Activated naive CD8-positive, alpha-beta T cell (primary cell): ENCODE measurements around the gene OR11H7.
"Not testable (repeated sequence)": the region's sequence is repeated elsewhere in the genome, so short reads cannot be mapped to it uniquely, and the experiment has no call there.

Experiments
- H3K27ac Mint-ChIP-seq: one replicate; pipeline ENCODE4 v1.8.0; 2021; ENCODE audit warnings: mixed read lengths
- H3K27me3 Mint-ChIP-seq: one replicate; pipeline ENCODE4 v1.8.0; 2021; ENCODE audit warnings: mixed read lengths
- H3K36me3 Mint-ChIP-seq: one replicate; pipeline ENCODE4 v1.8.0; 2021; ENCODE audit warnings: mixed read lengths
- H3K4me1 Mint-ChIP-seq: one replicate; pipeline ENCODE4 v1.8.0; 2021; ENCODE audit warnings: low read depth, mixed read lengths
- H3K4me3 Mint-ChIP-seq: one replicate; pipeline ENCODE4 v1.8.0; 2021; ENCODE audit warnings: mild to moderate bottlenecking, mixed read lengths
- H3K9me3 Mint-ChIP-seq: one replicate; pipeline ENCODE4 v1.8.0; 2021; ENCODE audit warnings: low read depth, mixed read lengths

Gene OR11H7

GRCh38 chr14:20223410-20223809 is 5.4 kb upstream of the OR11H7 start, which contains the start of gene OR11H6:
OR11H6 (plus strand) TSS chr14:20223710; CDS start chr14:20223710, 0 bp downstream.
- Mint-ChIP-seq H3K9me3 (peaks cover 4% of the 10 kb centered on the region), H3K4me1 (no peaks in the 10 kb centered on the region), H3K27ac (no peak within 1 kb of the TSS), H3K36me3 (peaks cover 3% of the 10 kb centered on the region), H3K27me3 (peaks cover 9% of the 10 kb centered on the region), H3K4me3 (no peak within 1 kb of the TSS)

- H3K27ac Mint-ChIP-seq, H3K36me3 Mint-ChIP-seq, H3K4me3 Mint-ChIP-seq, H3K4me1 Mint-ChIP-seq, H3K9me3 Mint-ChIP-seq, H3K27me3 Mint-ChIP-seq: not testable (repeated sequence)
Measured at GRCh38 chr14:20235415-20235814, 6.6 kb downstream of the OR11H7 start.

GRCh38 chr14:20247646-20248246 is 19.0 kb downstream of the OR11H7 start:
- H3K9me3 Mint-ChIP-seq = no peaks in the 10 kb centered on the region
- no peak overlapping the region for H3K27ac Mint-ChIP-seq
- peaks cover 14% of the 10 kb centered on the region for H3K36me3 Mint-ChIP-seq
- no peaks in the 10 kb centered on the region for H3K27me3 Mint-ChIP-seq
- no peak overlapping the region for H3K4me3 Mint-ChIP-seq
- H3K4me1 Mint-ChIP-seq = no peaks in the 10 kb centered on the region

GRCh38 chr14:20262642-20263128 is 33.9 kb downstream of the OR11H7 start:
- Mint-ChIP-seq H3K27ac (no peak overlapping the region), H3K4me1 (no peaks in the 10 kb centered on the region), H3K27me3 (no peaks in the 10 kb centered on the region), H3K4me3 (no peak overlapping the region), H3K9me3 (no peaks in the 10 kb centered on the region), H3K36me3 (peaks cover 17% of the 10 kb centered on the region)

GRCh38 chr14:20264361-20264760 is 35.6 kb downstream of the OR11H7 start:
- not testable (repeated sequence) for H3K27me3 Mint-ChIP-seq, H3K9me3 Mint-ChIP-seq, H3K27ac Mint-ChIP-seq, H3K4me1 Mint-ChIP-seq, H3K4me3 Mint-ChIP-seq
- H3K36me3 Mint-ChIP-seq = peaks cover 21% of the 10 kb centered on the region

- peaks cover 7% of the 10 kb centered on the region for H3K4me1 Mint-ChIP-seq
- H3K27me3 Mint-ChIP-seq = no peaks in the 10 kb centered on the region
- H3K4me3 Mint-ChIP-seq = no peak overlapping the region
- H3K27ac Mint-ChIP-seq = no peak overlapping the region
- H3K36me3 Mint-ChIP-seq = peaks cover 50% of the 10 kb centered on the region
- peaks cover 15% of the 10 kb centered on the region for H3K9me3 Mint-ChIP-seq
Measured at GRCh38 chr14:20274062-20274461, 45.3 kb downstream of the OR11H7 start.

- Mint-ChIP-seq H3K9me3 (peaks cover 10% of the 10 kb centered on the region), H3K27me3 (no peaks in the 10 kb centered on the region), H3K36me3 (peaks cover 52% of the 10 kb centered on the region), H3K27ac (no peak overlapping the region), H3K4me3 (no peak overlapping the region), H3K4me1 (peaks cover 23% of the 10 kb centered on the region)
Measured at GRCh38 chr14:20277409-20277808, 48.6 kb downstream of the OR11H7 start.

- Mint-ChIP-seq H3K36me3 (peaks cover 55% of the 10 kb centered on the region), H3K4me3 (no peak overlapping the region), H3K27me3 (no peaks in the 10 kb centered on the region), H3K9me3 (peaks cover 10% of the 10 kb centered on the region), H3K27ac (peak overlapping the region; percentile 29), H3K4me1 (peaks cover 23% of the 10 kb centered on the region)
Measured at GRCh38 chr14:20278414-20278813, 49.6 kb downstream of the OR11H7 start.

- H3K27me3 Mint-ChIP-seq, H3K4me3 Mint-ChIP-seq, H3K27ac Mint-ChIP-seq: not testable (repeated sequence)
- H3K36me3 Mint-ChIP-seq = peaks cover 47% of the 10 kb centered on the region
- H3K9me3 Mint-ChIP-seq = peaks cover 10% of the 10 kb centered on the region
- peaks cover 23% of the 10 kb centered on the region for H3K4me1 Mint-ChIP-seq
Measured at GRCh38 chr14:20280265-20280664, 51.5 kb downstream of the OR11H7 start.
